PC-9 (cell line): Measurements from ENCODE around the gene DLG3. TPM values are rescaled to one million over a fixed set of nuclear protein-coding genes. Genes with fewer than 3 reads are reported as not detected.
A peak's percentile ranks its signal among the peaks of the same experiment; 100 is the strongest.

ENCODE experiments used
- BruUV-seq: library from RNA; stranded (reverse); fragments of 400-500 nt; replicated peaks from 2 replicates; lab custom pipeline; 2021; lab: Mats Ljungman, UMichigan
- CTCF ChIA-PET: fragments of 300-600 bp; sonication (Branson Sonifier 250); formaldehyde crosslinking; loops from one replicate; lab custom pipeline; 2022; ENCODE audit warnings: antibody characterized with exemption; lab: Charles Lee
- POLR2A ChIA-PET: fragments of 300-600 bp; sonication (Branson Sonifier 250); formaldehyde crosslinking; loops from one replicate; lab custom pipeline; 2022; ENCODE audit warnings: antibody characterized with exemption; ENCODE audit not compliant: unreplicated experiment; lab: Charles Lee
- DNase-seq, 2 experiments: peaks; one replicate each; pipeline versions ENCODE4 v3.0.0 to v3.0.0-alpha.2; 2015 to 2022; ENCODE audit warnings: mixed read lengths in 1 of 2
- H2AFZ ChIP-seq: fragments of 200-600 bp; sonication (generic); 2 replicates; pipeline ENCODE4 v1.8.1; 2017; ENCODE audit warnings: antibody characterized with exemption
- H3F3A ChIP-seq: fragments of 200-600 bp; sonication (generic); 2 replicates; pipeline ENCODE4 v1.8.1; 2017; ENCODE audit warnings: antibody characterized with exemption, mild to moderate bottlenecking, low read depth; ENCODE audit not compliant: insufficient read depth
- H3K27ac ChIP-seq: fragments of 200-600 bp; sonication (generic); 2 replicates; pipeline ENCODE4 v1.6.1; 2016; ENCODE audit warnings: mixed run types
- H3K27me3 ChIP-seq: fragments of 200-600 bp; sonication (generic); 2 replicates; pipeline ENCODE4 v1.6.1; 2016; ENCODE audit warnings: low read depth, mixed run types; ENCODE audit not compliant: insufficient read depth
- H3K36me3 ChIP-seq: fragments of 200-600 bp; sonication (generic); 2 replicates; pipeline ENCODE4 v1.6.1; 2016; ENCODE audit warnings: low read depth, mixed run types
- H3K4me1 ChIP-seq: fragments of 200-600 bp; sonication (generic); replicated peaks from 2 replicates; pipeline ENCODE4 v1.6.1; 2016; ENCODE audit warnings: mixed run types; ENCODE audit not compliant: insufficient read depth
- H3K4me2 ChIP-seq: fragments of 200-600 bp; sonication (generic); 2 replicates; pipeline ENCODE4 v1.6.1; 2017; ENCODE audit warnings: mixed run types
- H3K4me3 ChIP-seq: fragments of 200-600 bp; sonication (generic); 2 replicates; pipeline ENCODE4 v1.6.1; 2016; ENCODE audit warnings: mixed run types
- H3K79me2 ChIP-seq: fragments of 200-600 bp; sonication (generic); 2 replicates; pipeline ENCODE4 v1.6.1; 2017; ENCODE audit warnings: low read depth, mixed run types
- H3K9me2 ChIP-seq: fragments of 200-600 bp; sonication (generic); 2 replicates; pipeline ENCODE4 v1.8.1; 2017; ENCODE audit warnings: mild to moderate bottlenecking; ENCODE audit not compliant: insufficient read depth
- H3K9me3 ChIP-seq: fragments of 200-600 bp; sonication (generic); 2 replicates; pipeline ENCODE4 v1.8.1; 2016; ENCODE audit warnings: low read depth; ENCODE audit not compliant: insufficient read depth
- H4K20me1 ChIP-seq: fragments of 200-600 bp; sonication (generic); 2 replicates; pipeline ENCODE4 v1.8.1; 2017; ENCODE audit not compliant: insufficient read depth
- EZH2 ChIP-seq: fragments of 200-600 bp; sonication (generic); IDR thresholded peaks from 2 replicates; pipeline ENCODE4 v1.8.0; 2017; ENCODE audit warnings: antibody characterized with exemption, low read depth
- intact Hi-C: fragments of 100-400 bp; cut with micrococcal nuclease; formaldehyde crosslinking; loops from one replicate; pipeline ENCODE4 v1.10.0; 2022; ENCODE audit not compliant: unreplicated experiment
- total RNA-seq: library from RNA; stranded (reverse); gene quantifications from 2 replicates; pipeline ENCODE4 v1.2.3, GENCODE V29; 2021
- TF ChIP-seq, protein P1 (sequence below): fragments of 200-600 bp; sonication (generic); conservative IDR thresholded peaks from 2 replicates; pipeline ENCODE4 v1.6.1; 2017; ENCODE audit warnings: mixed run types, antibody characterized with exemption, mild to moderate bottlenecking, moderate library complexity

DLG3 gene
- total RNA-seq, 1 experiment from 2014 or later = 61.1 TPM

DNA sequence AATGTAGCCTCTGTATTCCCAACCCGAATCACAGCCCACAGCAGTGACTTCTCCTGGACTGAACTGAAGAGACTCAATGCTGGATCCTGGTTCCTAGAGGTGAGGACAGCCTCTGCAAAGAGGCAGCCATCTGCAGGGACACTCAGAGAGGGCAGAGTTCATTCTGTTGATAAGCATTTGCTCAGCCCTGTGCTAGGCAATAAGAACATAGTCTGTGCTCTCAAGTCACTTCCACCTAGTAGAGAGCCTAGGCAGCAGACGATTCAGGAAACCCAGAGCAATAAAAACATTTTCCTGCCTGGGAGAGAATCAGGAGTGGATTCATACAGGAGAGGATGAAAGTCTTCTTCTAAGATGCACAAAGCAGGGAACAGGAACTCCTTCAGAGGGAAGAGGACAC is 17.3 kb upstream of the DLG3 start:
- no peak for DNase-seq
- no peaks in the 10 kb centered on the region for H3K9me3 ChIP-seq
- H3K79me2 ChIP-seq = no peaks in the 10 kb centered on the region
- no peak overlapping the region for H3K4me3 ChIP-seq
- H3K27ac ChIP-seq = no peak overlapping the region
- TF ChIP-seq, protein P1, sequence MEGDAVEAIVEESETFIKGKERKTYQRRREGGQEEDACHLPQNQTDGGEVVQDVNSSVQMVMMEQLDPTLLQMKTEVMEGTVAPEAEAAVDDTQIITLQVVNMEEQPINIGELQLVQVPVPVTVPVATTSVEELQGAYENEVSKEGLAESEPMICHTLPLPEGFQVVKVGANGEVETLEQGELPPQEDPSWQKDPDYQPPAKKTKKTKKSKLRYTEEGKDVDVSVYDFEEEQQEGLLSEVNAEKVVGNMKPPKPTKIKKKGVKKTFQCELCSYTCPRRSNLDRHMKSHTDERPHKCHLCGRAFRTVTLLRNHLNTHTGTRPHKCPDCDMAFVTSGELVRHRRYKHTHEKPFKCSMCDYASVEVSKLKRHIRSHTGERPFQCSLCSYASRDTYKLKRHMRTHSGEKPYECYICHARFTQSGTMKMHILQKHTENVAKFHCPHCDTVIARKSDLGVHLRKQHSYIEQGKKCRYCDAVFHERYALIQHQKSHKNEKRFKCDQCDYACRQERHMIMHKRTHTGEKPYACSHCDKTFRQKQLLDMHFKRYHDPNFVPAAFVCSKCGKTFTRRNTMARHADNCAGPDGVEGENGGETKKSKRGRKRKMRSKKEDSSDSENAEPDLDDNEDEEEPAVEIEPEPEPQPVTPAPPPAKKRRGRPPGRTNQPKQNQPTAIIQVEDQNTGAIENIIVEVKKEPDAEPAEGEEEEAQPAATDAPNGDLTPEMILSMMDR = no peak
- no peak for TF ChIP-seq EZH2
- H3K4me1 ChIP-seq = no peaks in the 10 kb centered on the region
- H2AFZ ChIP-seq = no peak overlapping the region
- no peak overlapping the region for H3K4me2 ChIP-seq
- BruUV-seq = no TSS peak
- H4K20me1 ChIP-seq = no peaks in the 10 kb centered on the region
- no peaks in the 10 kb centered on the region for H3K36me3 ChIP-seq
- H3F3A ChIP-seq = no peaks in the 10 kb centered on the region
- ChIA-PET CTCF (no interaction called here), POLR2A (no interaction called here)
- no peaks in the 10 kb centered on the region for H3K27me3 ChIP-seq
- no peaks in the 10 kb centered on the region for H3K9me2 ChIP-seq
- intact Hi-C loops = no loop called here

GRCh38 chrX:70429759-70430158 is 14.9 kb upstream of the DLG3 start:
- Histone ChIP-seq H3K79me2 (no peaks in the 10 kb centered on the region), H3K4me1 (0 out of 2 replicates have a peak, but pooled peaks cover 7% of the 10 kb centered on the region), H3K27me3 (no peaks in the 10 kb centered on the region), H2AFZ (no peak overlapping the region), H3F3A (no peaks in the 10 kb centered on the region), H4K20me1 (no peaks in the 10 kb centered on the region), H3K9me2 (no peaks in the 10 kb centered on the region), H3K4me2 (no peak overlapping the region), H3K4me3 (no peak overlapping the region), H3K27ac (no peak overlapping the region), H3K36me3 (no peaks in the 10 kb centered on the region), H3K9me3 (no peaks in the 10 kb centered on the region)
- BruUV-seq = no TSS peak
- intact Hi-C loops = loop anchor here (5.0 kb wide), 1 partner anchor 123 kb away; no protein-coding TSS in a partner anchor
- DNase-seq = no peak
- TF ChIP-seq EZH2 = no peak
- TF ChIP-seq, protein P1 = no peak
- ChIA-PET POLR2A (no interaction called here), CTCF (no interaction called here)

DNA sequence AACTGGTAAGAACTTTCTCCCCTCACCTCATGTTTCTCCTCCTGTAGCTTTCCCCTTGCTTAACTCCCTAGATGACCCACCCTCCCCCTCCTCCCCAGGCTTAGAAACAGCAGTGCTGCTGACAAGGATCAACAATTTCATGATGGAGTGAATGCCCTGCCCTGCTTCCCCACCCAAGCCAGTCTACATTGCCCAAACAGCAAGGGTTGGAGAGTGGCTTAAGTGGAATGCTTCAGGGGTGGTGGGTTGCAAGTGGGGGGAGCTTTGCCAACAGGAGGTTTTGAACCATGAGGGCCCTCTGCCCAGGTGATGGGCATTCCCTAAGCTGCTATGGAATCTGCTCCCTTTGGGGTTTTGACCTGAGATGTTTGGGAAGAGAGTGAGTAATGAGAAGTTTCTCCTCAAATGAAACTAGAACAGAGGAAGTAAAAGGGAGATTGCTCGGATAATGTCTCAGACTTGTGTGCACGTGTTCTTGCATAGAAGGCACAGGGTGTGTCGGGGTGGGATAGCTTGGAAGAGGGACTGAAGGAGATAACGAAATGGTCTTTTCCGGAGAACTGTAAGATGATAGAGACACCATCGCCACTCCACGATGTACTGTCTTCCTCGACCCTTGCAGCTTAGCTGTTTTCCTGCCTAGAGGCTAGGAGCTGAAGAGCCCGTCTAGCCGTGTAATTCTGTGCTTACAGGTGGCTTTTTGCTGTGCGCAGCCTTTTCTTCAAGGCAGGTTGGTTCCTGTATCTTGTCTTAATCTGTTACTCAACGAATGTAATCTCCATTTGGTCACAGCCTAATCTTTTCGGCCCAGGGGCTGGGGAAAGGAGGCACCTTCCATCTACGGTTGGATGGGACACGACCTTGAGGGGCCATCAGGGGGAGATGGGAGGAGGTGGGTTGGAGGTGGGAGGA is 11.4 kb upstream of the DLG3 start:
- Histone ChIP-seq H3K9me3 (no peaks in the 10 kb centered on the region), H3K4me1 (0 out of 2 replicates have a peak, but pooled peaks cover 7% of the 10 kb centered on the region), H3K4me2 (peak overlapping the region; percentile 90), H3K9me2 (no peaks in the 10 kb centered on the region), H3K4me3 (peak overlapping the region; percentile 70), H3F3A (no peaks in the 10 kb centered on the region), H4K20me1 (no peaks in the 10 kb centered on the region), H3K27ac (no peak overlapping the region), H3K79me2 (no peaks in the 10 kb centered on the region), H3K36me3 (no peaks in the 10 kb centered on the region), H3K27me3 (no peaks in the 10 kb centered on the region), H2AFZ (peak overlapping the region; percentile 97)
- intact Hi-C loops = loop anchor here (5.0 kb wide), 1 partner anchor 119 kb away; no protein-coding TSS in a partner anchor
- TF ChIP-seq, protein P1 = no peak
- TF ChIP-seq EZH2 = no peak
- TSS peak; percentile 59 for BruUV-seq
- ChIA-PET CTCF (interaction anchor here (0.5 to 0.6 kb wide), 2 partner anchors 88 to 1102 kb away, joined by 4 to 7 read pairs; no protein-coding TSS in a partner anchor), POLR2A (interaction anchor here (0.5 kb wide), 1 partner anchor 1001 kb away, joined by 15 read pairs; no protein-coding TSS in a partner anchor)
- DNase-seq = no peak
